Endothelial cell of hepatic sinusoid (primary cell): Measurements from ENCODE around the gene IL7R.
"Not testable (repeated sequence)": the region's sequence is repeated elsewhere in the genome, so short reads cannot be mapped to it uniquely, and the experiment has no call there.

ENCODE experiments used
- in situ Hi-C: cut with HindIII; loops from 2 replicates; pipeline ENCODE4 v1.10.0; 2017; ENCODE audit warnings: low sequenced_read_pairs

IL7R gene

DNA sequence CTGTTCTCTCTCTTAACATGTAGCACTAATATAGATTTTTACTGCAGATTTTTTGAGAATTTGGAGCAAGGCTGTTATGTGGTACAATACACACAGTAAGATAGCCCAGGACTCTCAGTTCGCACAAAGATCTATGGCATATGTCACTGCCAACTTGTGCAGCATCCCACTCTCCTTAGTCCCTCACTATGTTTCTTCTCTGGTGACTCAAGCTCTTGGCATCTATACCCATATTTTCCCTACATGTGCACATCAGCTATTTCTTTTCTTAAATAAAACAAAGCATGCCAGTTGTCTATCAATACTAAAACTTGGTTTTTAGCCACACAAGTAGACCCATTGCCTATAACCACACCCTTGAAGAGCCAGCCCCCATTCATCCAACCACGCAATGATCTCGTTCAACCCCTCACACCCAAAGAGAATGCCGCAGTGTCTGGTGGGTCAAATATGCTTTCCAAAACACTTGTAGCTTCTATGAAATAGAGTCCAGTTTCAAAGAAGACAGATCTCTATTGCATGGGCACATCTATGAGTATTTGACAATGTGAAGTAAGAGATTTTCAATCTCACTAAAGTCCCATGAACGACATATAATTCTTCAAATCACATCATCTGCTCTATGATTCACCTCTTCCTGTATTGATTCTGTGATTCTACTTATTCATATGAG lies 18.2 kb upstream of the IL7R start:
- in situ Hi-C loops: no loop called here

DNA sequence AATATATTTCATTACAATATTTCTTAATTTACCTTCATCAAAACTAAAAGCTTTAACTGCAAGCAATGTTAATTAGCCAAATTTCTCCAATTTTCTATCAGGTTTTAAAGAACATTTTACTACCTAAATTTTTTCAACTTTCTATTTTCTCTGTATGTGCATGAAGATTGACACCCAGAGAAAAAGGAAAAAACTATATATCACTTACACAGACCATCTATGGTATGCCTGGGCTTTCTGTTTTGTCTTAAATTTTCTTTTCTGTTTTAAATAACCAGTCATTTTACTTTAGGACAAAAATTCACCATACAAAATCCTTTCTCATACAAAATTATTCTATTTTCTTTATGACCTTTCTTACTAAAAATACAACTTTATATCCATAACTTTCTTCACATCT lies 13.8 kb upstream of the IL7R start:
- in situ Hi-C loops: no loop called here

DNA sequence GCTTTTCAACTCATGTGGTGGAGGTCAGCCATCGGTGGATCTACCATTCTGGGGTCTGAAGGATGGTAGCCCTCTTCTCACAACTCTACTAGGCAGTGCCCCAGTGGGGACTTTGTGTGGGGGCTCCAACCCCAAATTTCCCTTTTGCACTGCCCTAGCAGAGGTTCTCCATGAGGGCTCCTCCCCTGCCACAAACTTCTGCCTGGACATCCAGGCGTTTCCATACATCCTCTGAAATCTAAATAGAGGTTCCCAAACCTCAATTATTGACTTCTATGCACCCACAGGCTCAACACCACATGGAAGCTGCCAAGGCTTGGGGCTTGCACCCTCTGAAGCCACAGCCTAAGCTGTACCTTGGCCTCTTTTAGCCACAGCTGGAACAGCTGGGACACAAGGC lies 11.2 kb upstream of the IL7R start:
- in situ Hi-C loops: not testable (repeated sequence)

DNA sequence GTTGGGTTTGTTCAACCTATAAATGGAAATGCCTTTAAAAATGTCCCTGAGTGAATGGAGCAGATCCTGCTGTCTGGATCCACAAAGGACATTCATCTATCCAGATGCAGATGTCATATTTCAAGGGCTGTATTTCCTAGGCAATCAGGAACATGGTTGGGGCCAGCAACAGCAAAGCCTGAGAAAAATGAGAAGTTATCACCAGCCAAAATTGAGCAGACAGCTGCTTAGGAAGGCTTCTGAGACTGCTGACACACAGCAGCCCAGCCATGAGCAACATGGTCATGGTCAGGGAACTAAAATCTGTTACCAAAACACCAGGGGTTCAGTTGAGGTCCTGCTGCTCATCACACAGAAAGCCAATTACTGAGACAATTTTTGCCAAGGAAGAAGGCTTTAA lies 9.2 kb upstream of the IL7R start:
- in situ Hi-C loops: no loop called here

DNA sequence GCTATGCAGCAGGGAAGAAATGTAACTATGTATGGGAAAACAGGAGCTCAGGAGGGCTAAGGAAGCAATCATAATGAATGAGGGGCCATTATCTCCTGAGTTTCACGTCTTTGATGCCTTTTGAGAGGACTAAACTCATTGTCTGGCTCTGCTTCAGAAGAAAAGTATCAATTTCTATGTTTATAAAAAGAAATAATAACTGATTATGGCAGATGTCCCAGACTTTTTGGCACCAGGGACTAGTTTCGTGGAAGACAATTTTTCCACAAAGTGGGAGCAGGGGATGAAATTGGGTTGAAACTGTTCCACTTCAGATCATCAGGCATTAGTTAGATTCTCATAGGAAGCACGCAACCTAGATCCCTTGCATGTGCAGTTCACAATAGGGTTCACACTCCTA lies 8.7 kb upstream of the IL7R start:
- in situ Hi-C loops: no loop called here

DNA sequence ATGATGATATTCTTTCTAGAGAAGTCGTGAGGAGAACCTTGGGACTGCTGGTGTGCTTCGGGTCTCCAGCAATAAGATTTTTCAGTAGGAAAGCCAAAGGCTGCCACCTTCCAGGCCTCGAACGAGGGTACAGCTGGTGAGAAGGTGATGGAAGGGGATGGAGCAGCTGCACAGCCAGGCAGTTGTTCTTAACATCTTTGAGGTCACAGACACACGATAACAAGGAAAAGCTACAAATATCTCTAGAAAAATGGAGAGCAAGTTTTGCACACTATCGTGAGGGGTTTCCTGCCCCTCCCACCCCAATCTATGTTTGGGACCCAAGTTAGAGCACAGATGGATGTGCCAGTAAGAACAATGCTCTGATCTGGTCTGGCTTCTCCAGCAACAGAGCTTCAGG lies 6.8 kb upstream of the IL7R start:
- in situ Hi-C loops: no loop called here

DNA sequence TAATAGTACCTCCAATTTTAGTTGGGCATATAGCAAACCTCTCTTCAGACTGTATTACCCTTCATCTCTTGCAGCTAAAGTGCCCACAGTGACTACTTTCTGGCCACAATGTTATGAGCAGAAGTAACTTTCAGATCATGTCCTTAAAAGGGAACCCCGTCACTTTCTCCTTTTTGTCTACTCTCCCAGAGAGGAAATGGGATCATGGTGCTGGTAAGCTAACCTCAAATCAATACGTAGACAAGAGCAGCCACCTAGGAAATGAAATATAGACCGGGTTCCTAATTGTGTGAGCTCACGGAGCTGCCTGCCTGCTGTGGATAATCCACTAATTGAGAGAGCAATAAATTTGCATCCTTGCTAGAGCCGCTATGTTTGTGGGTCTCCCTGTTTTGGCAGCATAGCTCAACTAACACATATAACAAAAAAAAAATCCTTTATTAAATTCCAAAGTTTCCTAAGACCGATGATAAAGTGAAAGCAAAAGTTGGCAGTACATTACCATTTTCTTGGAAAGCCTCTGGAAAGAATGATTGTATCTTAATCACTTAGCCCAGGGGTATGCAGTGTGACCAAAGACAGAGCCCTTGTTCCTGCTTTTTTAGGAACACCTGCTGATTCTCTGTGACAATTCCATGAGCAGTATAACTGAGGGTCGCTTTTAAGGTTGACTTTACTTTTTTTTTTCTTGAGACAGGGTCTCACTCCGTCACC lies 5.6 kb upstream of the IL7R start:
- in situ Hi-C loops: no loop called here

DNA sequence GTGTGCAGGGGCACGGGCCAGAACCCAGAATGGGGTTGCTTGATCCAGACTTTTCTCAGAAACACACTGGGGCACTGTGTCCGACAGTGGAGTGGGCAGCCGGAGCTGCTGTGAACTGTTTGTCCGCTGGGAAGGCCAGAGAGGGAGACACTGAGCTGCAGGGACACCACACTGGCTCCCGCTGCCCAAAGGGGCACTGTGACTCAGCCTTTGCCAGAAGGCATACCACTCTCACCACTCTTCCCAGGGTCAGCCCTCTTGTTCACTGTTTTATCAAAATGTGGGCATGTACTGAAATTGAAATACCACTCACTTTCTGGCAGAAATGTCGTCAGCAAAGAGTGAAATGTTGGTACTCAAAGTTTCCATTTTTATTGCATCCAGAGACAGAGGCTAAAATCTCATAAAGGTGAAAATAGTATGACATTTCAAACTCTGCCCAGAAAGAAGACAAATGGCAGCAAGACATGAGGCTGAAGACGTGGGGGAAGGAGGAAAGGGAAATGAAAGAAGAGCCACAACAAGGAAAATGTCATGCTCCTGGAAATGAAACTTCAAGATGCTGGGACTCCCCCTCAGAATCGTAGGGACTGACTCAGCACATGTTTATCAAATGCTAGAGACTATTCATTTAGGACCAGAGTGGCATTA lies 4.5 kb upstream of the IL7R start:
- in situ Hi-C loops: no loop called here

DNA sequence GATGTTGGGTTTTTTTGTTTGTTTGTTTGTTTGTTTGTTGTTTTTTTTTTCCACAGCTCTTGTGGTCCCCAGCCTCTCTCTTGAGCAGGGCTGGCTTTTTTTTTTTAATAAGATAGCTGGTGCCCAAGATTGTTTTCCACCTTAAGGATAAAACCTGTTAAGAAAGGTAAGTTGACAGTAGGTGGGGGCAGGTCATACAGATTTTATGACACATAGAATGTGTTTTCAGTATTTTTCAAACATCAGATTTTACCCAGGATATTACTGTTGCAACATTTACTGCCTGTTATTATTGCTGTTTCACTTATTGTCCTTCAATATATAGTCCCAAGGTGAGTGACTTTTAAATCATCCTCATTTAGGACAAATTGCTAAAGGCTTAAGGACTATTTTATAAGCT lies 3.9 kb upstream of the IL7R start:
- in situ Hi-C loops: no loop called here

DNA sequence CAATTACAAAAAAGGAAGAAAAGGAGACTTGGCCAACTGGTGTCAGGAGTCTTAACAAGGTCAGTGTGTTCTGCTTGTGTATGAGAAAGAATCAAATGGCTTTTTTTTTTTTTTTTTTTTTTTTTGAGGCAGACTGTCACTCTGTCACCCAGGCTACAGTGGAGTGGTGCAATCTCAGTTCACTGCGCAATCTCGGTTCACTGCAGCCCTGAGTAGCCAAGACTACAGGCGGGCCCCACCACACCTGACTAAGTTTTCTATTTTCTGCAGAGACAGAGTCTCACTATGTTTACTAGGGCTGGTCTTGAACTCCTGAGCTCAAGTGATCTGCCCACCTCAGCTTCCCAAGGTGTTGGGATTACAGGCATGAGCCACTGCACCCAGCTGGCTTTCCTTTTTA lies 3.1 kb upstream of the IL7R start:
- in situ Hi-C loops: no loop called here

DNA sequence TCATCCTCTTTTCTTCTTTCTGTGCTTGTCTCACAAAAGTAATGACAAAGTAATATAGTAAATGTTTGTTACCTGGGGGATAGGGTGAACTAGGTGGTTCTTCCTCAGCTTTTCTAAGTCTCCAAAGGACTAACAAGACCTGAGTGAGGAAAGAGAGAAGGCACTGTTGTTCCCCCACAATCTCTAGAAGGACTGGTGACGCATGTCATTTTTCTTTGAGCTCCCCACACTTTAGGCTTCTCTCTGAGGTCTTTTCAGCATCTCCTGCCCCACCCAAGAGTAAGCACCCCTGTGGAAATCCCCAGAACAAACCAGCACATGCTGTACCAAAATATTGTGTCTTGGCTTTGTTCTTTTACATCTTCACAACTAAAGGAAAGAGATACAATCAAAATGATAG lies 2.4 kb upstream of the IL7R start:
- in situ Hi-C loops: no loop called here

DNA sequence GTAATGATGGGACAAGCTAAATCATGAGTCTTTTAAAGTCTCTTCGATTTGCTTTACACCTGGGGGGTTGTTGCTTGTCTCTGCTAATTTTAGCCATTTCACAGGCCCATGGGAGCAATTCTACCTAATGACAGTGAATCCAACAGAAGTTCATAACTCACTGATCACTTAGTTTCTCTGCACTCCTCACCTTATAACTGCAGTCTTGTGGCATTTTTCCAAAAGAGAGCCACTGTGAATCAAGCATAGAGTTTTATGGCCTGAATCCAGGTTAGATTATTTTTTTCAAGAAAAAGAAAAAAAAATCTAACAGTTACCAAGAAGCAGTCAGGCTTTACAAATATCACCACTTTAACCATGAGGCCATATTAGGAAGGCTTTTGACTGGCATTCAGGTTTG lies 1.5 kb upstream of the IL7R start:
- in situ Hi-C loops: no loop called here

DNA sequence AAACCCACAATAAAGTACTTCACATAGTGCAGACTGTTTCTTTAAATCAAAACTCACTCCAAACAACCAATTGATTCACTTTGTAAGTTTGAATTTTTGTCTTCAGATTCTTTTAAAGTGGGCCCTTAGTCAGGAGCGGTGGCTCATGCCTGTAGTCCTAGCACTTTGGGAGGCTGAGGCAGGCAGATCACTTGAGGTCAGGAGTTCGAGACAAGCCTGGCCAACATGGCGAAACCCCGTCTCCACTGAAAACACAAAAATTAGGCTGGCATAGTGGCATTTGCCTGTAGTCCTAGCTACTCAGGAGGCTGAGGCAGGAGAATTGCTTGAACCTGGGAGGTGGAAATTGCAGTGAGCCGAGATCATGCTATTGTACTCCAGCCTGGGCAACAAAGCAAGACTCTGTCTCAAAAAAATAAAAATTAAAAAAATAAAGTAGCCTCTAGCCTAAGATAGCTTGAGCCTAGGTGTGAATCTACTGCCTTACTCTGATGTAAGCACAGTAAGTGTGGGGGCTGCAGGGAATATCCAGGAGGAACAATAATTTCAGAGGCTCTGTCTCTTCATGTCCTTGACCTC lies 416 bp upstream of the IL7R start:
- in situ Hi-C loops: not testable (repeated sequence)

DNA sequence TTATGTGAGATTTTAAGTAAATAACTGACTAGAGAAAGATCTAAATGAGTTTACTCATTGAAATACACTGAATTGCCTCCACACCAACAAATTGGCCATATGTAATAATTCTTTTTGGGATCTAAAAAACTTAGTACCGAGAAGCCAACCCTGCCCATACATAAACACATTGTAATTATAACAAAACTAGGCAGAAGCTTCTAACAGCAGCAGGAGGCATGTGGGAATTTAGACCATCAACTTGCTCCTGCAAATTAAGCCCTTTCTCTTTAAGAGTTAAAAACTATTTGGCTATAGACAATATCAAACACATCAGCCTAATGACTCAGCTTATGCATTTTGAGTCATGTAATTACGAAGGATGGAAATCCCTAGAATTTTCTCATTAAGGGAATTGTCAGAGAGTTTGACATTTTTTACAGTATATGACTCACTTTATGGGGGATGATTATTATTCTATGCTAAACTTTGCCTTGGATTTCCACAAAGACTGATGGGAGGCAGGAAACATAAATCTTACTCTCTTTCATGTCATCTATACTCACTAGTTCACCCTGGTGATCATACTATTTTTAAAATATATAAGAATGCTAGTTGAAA lies 1.0 kb downstream of the IL7R start:
- in situ Hi-C loops: no loop called here

DNA sequence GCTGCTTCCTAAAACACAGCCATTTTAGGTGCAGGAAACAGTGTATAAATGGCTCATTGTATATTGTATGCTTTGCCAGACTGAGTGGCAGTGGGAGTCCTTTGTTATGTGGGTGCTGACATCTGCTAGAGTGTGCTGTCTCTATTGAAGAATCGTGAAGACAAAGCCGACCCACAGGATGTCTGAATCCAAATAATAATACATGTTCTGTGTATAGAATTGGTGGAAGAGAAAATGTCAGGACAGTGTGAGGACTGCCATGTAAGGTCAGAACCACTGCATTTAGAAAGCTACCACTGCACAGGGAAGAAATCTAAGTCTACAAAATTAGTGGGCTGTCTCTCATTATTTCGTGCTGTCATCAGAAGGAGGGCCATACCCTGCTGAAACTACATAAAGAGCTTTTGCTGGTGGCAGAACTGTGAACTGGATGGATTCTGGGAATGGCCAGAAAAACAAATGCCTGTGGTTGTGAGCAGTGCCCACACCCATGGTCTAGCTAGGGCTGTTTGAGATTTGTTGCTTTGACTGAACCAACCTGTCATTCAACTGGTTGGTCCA lies 2.5 kb downstream of the IL7R start:
- in situ Hi-C loops: no loop called here

DNA sequence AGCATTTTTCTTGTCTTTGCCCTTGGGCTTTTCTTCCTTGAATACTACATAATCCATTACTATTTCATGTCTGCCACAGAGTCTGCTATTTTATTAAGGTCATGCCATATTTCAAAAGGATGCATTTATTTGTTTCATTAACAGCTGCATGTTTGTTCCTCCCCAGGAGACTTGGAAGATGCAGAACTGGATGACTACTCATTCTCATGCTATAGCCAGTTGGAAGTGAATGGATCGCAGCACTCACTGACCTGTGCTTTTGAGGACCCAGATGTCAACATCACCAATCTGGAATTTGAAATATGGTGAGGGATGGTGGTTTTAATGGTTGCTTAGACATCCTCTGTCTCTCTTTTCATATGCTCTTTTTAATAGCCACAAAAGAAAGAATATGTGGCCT lies 4.0 kb downstream of the IL7R start:
- in situ Hi-C loops: no loop called here

DNA sequence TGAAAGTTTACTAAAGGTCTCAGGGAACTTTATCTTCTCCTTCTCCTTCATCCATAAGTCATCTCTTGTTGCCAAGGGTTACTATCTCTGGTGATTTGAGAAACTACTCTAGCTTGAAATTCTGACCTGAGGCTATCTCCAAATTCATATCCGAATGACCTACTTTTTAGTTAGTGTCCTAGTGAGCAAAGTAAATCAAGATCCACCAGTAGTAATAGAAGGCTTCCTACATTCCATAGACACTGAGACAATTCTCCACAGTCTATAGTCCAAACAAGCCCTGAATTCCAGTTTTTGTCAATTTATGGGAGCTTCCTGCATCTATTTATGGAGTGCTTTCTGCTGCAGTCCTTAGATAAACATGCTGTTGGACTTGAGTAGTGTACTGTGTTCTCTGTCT lies 5.0 kb downstream of the IL7R start:
- in situ Hi-C loops: no loop called here

DNA sequence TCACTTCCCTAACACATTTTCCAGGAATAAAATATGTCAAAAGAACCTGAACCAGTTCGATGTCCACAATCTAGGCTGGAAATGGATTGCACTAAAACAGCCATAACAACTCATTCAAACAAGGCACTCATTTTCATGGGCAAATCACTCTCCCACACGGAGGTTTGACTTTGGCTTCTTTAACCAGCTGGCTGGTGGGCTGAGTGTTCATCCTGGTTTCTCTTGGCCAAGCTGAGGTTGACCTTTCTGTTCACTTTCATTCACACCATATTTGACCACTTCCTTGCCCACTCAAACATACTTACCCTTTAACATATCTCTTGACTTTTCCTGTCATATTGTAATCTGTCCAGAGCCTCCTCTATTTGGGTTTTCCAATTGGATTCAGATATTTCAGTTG lies 5.4 kb downstream of the IL7R start:
- in situ Hi-C loops: no loop called here

DNA sequence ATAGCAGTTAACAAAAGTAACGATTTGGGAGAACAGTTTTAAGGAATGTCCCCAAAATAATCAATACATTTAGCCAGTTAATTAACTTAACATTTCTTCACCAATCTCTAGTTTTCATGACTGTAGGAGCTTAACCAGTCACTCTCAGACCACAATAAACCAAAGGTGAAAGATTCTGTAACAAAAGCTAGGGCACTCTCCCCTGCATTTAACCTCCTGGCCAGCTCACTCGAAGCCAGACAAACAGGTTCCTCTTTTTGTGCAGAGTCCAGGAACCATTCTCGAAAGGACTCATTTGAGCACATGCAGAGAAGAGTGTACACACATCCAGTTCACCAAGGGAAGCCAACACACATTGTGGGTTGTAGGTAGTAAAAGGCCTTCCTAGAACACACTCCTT lies 6.5 kb downstream of the IL7R start:
- in situ Hi-C loops: no loop called here

DNA sequence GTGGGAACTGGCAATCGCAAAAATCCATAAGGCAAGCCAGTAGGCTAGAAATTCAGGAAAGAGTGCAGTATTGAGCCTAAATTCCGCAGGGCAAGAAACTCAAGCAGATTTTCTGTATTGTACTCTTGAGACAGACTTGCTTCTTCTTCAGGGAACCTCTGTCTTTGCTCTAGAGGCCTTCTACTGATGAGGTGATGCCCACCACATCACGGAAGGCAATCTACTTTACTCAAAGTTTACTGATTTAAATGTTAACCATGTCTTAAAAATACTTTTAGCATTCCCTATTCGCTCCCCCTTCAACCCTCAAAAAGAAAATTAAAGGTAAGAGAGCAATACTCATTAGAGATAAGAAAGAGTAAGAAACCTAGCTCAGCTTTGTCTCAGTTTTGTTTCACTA lies 11.3 kb downstream of the IL7R start:
- in situ Hi-C loops: no loop called here

DNA sequence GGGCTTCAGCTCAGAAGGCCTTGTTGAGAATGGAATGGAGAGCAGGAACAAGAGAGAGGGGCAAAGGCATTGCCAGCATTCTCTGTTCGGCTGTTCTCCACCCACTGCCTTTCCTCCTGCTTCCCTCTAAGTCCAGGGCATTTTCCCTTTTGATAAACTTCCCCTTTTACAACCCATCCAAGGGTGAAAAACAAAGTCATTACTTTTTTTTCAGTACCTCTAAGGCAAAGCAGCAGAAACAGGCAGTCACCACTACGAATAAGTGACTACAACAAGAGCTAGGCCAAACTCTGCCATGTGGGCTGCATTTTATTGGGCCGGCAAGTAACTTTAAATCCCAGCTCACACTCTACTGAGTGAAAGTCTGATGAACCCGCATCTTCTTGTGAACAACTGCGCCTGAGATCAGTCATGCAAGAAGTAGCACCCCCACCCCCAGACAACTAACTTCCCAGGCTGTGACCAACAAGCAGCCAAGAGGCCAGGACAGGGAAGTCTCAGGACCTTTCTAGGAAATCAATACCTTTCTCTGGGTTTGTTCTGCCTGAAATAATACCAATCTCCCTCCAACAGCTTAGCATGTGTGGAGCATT lies 13.1 kb downstream of the IL7R start:
- in situ Hi-C loops: no loop called here
